ENCODE results near the gene INPP5D.
A peak's percentile ranks its signal among the peaks of the same experiment; 100 is the strongest.

INPP5D gene

GRCh38 chr2:233060980-233061590 lies 943 bp downstream of the INPP5D start:
- peak overlapping the region; percentile 93 for H3K4me3 ChIP-seq (ENCODE audit: low read depth, low read length)
- no peak for TF ChIP-seq CTCF (IDR thresholded peaks at IDR 0.05; ENCODE audit: low read depth, low read length, missing control alignments)
- no peak for DNase-seq (ENCODE audit: low read depth)

GRCh38 chr2:233061591-233062450 lies 1.7 kb downstream of the INPP5D start:
- TF ChIP-seq CTCF (IDR thresholded peaks at IDR 0.05; ENCODE audit: low read depth, low read length, missing control alignments): peak; percentile 62
- H3K4me3 ChIP-seq (ENCODE audit: low read depth, low read length): peak overlapping the region; percentile 93
- no peak for DNase-seq (ENCODE audit: low read depth)

GRCh38 chr2:233062451-233062850 lies 2.3 kb downstream of the INPP5D start:
- H3K4me3 ChIP-seq (ENCODE audit: low read depth, low read length): peak overlapping the region; percentile 93
- no peak for TF ChIP-seq CTCF (IDR thresholded peaks at IDR 0.05; ENCODE audit: low read depth, low read length, missing control alignments)
- DNase-seq (ENCODE audit: low read depth): no peak

- H3K4me3 ChIP-seq (ENCODE audit: low read depth, low read length): peak overlapping the region; percentile 93
- DNase-seq (ENCODE audit: low read depth): no peak
- no peak for TF ChIP-seq CTCF (IDR thresholded peaks at IDR 0.05; ENCODE audit: low read depth, low read length, missing control alignments)
These were observed 2.8 kb downstream of the INPP5D start for GRCh38 chr2:233062946-233063268.

GRCh38 chr2:233063269-233063975 lies 3.3 kb downstream of the INPP5D start:
- H3K4me3 ChIP-seq (ENCODE audit: low read depth, low read length): peak overlapping the region; percentile 93
- TF ChIP-seq CTCF (IDR thresholded peaks at IDR 0.05; ENCODE audit: low read depth, low read length, missing control alignments): peak; percentile 37
- DNase-seq (ENCODE audit: low read depth): peak; percentile 85

GRCh38 chr2:233063976-233064411 lies 3.9 kb downstream of the INPP5D start:
- H3K4me3 ChIP-seq (ENCODE audit: low read depth, low read length): peak overlapping the region; percentile 93

More at GRCh38 chr2:233063976-233064411, 3.9 kb downstream of the INPP5D start:
- no peak for DNase-seq (ENCODE audit: low read depth)
- TF ChIP-seq CTCF (IDR thresholded peaks at IDR 0.05; ENCODE audit: low read depth, low read length, missing control alignments): no peak

Data from GM12864 (cell line).